22Rv1 (cell line): ENCODE data around the gene CLEC4A.

ENCODE experiments used
- CTCF ChIP-seq: fragments of 450-650 bp; IDR thresholded peaks from 2 replicates; pipeline ENCODE4 v1.5.1; 2017; ENCODE audit warnings: mild to moderate bottlenecking
- ZFX ChIP-seq: fragments of 450-650 bp; IDR thresholded peaks from 2 replicates; pipeline ENCODE4 v1.6.1; 2017; ENCODE audit warnings: antibody characterized with exemption, borderline replicate concordance

DNA sequence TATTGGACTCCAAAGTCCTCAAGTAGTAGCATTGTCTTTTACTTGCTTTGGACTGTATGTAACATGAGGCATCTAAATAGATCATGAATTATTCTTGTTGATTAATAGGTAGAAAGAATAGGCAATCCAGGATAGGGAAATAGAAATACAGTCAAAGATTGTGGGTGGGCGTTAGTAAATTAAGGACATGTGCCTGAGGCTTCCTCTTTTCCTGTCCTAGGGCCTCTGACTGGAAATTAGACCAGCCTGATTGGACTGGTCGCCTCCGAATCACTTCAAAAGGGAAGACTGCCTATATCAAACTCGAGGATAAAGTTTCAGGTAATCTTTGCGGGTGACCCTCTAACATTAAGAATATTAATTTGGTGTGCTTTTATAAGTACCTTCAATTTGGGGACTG is 33.7 kb upstream of the CLEC4A start:
- TF ChIP-seq ZFX (no peak), CTCF (no peak)
